ENCODE results near the gene CPN2. TPM values are rescaled to one million over a fixed set of nuclear protein-coding genes. Genes with fewer than 3 reads are reported as not detected.

Gene CPN2
- total RNA-seq, 1 experiment from 2014 or later: 0.08 TPM

- no peak overlapping the region for H3K27ac ChIP-seq (ENCODE audit: low read length)
- ChIA-PET POLR2A (interaction anchor here (0.5 kb wide), 1 partner anchor 56 kb away, joined by 8 read pairs; no protein-coding TSS in a partner anchor), CTCF (interaction anchor here (1.3 kb wide), 1 partner anchor 60 kb away, joined by 4 read pairs; no protein-coding TSS in a partner anchor)
- in situ Hi-C loops (cut with HindIII; ENCODE audit: low pct_unique_long_range_greater_than_20kb, low sequenced_read_pairs) (no loop called here), intact Hi-C loops (cut with micrococcal nuclease; ENCODE audit: unreplicated experiment) (loop anchor here (10.0 kb wide), 1 partner anchor 255 kb away; no protein-coding TSS in a partner anchor)
- TF ChIP-seq CTCF (IDR thresholded peaks at IDR 0.05) (no peak), SIN3A (IDR thresholded peaks at IDR 0.05; ENCODE audit: borderline replicate concordance, insufficient read depth, low read depth, low read length) (no peak), TCF7L2 (IDR thresholded peaks at IDR 0.05; ENCODE audit: low read depth, low read length) (no peak), REST (IDR thresholded peaks at IDR 0.05; ENCODE audit: insufficient read depth in 1 of 2, low read depth in 2 of 2, low read length in 1 of 2) (no peak), POLR2AphosphoS5 (IDR thresholded peaks at IDR 0.05; ENCODE audit: low read depth, low read length) (no peak)
- no TSS peak for BruUV-seq (replicated peaks)
- DNase-seq (ENCODE audit: low read depth, low spot score) (no peak), ATAC-seq (no peak)
- H3K9me3 ChIP-seq (ENCODE audit: control insufficient read depth, insufficient read depth, low read depth, low read length): no peaks in the 10 kb centered on the region
- no peak overlapping the region for H3K4me3 ChIP-seq (ENCODE audit: low read depth in 2 of 2, low read length in 2 of 2)
- H3K36me3 ChIP-seq (ENCODE audit: control insufficient read depth, insufficient read depth, low read length): no peaks in the 10 kb centered on the region
- H3K4me1 ChIP-seq (ENCODE audit: control insufficient read depth, insufficient read depth, low read length): no peaks in the 10 kb centered on the region
- H3K27me3 ChIP-seq (ENCODE audit: control insufficient read depth, insufficient read depth, low read length): no peaks in the 10 kb centered on the region
Measured at GRCh38 chr3:194339840-194340239, 11.3 kb downstream of the CPN2 start.

GRCh38 chr3:194339356-194339755 is 11.8 kb downstream of the CPN2 start:
- TF ChIP-seq CTCF (IDR thresholded peaks at IDR 0.05) (peak; percentile 72), SIN3A (IDR thresholded peaks at IDR 0.05; ENCODE audit: borderline replicate concordance, insufficient read depth, low read depth, low read length) (no peak)
- ATAC-seq: no peak
- no peaks in the 10 kb centered on the region for H3K36me3 ChIP-seq (ENCODE audit: control insufficient read depth, insufficient read depth, low read length)
- ChIA-PET CTCF (interaction anchor here (0.7 to 1.3 kb wide), 2 partner anchors 58 to 60 kb away, joined by 4 to 8 read pairs; no protein-coding TSS in a partner anchor), POLR2A (interaction anchor here (0.9 kb wide), 1 partner anchor 64 kb away, joined by 10 read pairs; no protein-coding TSS in a partner anchor)
- no peak overlapping the region for H3K27ac ChIP-seq (ENCODE audit: low read length)
- H3K27me3 ChIP-seq (ENCODE audit: control insufficient read depth, insufficient read depth, low read length): no peaks in the 10 kb centered on the region
- no peaks in the 10 kb centered on the region for H3K4me1 ChIP-seq (ENCODE audit: control insufficient read depth, insufficient read depth, low read length)
- in situ Hi-C loops (cut with HindIII; ENCODE audit: low pct_unique_long_range_greater_than_20kb, low sequenced_read_pairs): no loop called here
- no peak overlapping the region for H3K4me3 ChIP-seq (ENCODE audit: low read depth in 2 of 2, low read length in 2 of 2)
- no peaks in the 10 kb centered on the region for H3K9me3 ChIP-seq (ENCODE audit: control insufficient read depth, insufficient read depth, low read depth, low read length)
- intact Hi-C loops (cut with micrococcal nuclease; ENCODE audit: unreplicated experiment): no loop called here
- DNase-seq (ENCODE audit: low read depth, low spot score): no peak
- no TSS peak for BruUV-seq (replicated peaks)

Measured in Panc1 (cell line).